Choroid plexus epithelial cell (primary cell): ENCODE measurements around the gene NEK10.
"Not testable (repeated sequence)": the region's sequence is repeated elsewhere in the genome, so short reads cannot be mapped to it uniquely, and the experiment has no call there.

Experiments used
- DNase-seq: peaks from one replicate; pipeline ENCODE4 v3.0.0-alpha.2; 2010; ENCODE audit warnings: low read depth
- H3K4me3 ChIP-seq: 2 replicates; pipeline ENCODE4 v1.5.1; 2011; ENCODE audit warnings: low read depth, mild to moderate bottlenecking, control low read depth, low read length, moderate library complexity
- CTCF ChIP-seq: conservative IDR thresholded peaks from 2 replicates; pipeline ENCODE4 v1.5.1; 2011; ENCODE audit warnings: low read depth, mild to moderate bottlenecking, control low read depth, inconsistent platforms, low read length, moderate library complexity

The NEK10 gene

DNA sequence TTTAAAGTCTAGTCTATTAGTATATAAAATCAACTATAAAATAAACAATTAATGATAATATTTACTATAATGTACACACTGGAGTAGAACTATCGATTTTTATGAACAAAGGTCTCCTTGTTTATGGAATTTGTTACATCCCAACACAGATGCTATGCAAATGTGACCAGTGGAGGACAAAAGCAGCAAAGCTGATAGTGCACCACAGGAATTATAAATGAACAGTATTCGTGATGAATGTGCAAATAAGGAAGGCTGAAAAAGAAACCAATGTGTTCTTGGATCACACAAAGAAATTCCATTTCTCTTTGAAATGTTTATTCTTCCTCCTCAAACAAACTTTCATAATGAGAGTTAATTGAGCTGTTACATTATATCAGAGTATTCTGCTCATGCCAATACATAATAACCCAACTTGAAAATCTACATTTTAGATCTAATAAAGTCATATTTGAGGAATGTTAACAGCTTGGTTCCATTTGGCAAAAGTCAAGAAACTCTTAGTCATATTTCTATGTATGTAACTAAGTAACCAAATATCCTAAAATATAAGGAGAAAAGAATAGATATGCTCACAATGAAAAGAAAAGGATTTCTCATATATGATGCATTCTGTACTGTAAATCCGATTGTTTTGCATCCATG lies 79.3 kb downstream of the NEK10 start:
- no peak for TF ChIP-seq CTCF
- no peak overlapping the region for H3K4me3 ChIP-seq
- peak; percentile 34 for DNase-seq

DNA sequence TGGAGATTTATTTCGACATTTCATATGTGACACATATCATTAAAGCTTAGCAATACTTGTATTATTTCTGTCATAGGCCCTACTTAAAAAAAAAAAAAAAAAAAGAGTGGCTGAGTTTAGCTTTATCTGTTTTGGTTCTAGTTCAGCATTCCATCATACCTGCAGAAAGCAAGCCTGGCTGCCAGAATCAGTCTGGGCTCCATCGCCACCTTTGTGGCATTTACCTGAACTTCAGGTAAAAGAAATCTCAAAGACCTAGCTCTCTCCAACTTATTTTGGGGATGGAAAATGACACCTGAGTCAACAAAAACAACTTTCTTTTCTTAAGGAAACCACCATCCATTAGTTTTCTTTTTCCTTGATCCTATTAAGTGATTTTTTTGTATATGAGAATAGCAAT lies 82.1 kb downstream of the NEK10 start:
- DNase-seq: no peak
- TF ChIP-seq CTCF: no peak
- no peak overlapping the region for H3K4me3 ChIP-seq

GRCh38 chr3:27286467-27286866 lies 82.7 kb downstream of the NEK10 start:
- not testable (repeated sequence) for DNase-seq, H3K4me3 ChIP-seq

DNA sequence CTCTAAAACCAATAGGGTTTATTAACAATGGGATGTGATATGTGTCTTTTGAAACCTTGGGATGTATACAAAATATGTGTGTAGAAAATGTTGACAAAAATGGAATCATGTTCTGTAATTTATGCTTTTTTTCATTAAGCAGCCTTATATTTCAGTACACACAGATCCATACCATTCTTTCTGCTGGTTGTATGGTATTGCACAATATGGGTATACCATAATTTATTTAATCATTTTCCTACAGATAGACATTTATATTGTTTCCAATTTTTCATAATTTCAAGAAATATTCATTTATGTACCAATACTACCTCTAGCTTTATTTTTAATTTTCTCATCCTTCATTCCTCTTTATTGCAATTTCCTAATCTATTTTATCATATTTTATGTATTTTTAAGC lies 83.5 kb downstream of the NEK10 start:
- no peak overlapping the region for H3K4me3 ChIP-seq
- TF ChIP-seq CTCF: no peak
- no peak for DNase-seq

- TF ChIP-seq CTCF: no peak
- DNase-seq: no peak
- no peak overlapping the region for H3K4me3 ChIP-seq
These were observed 87.5 kb downstream of the NEK10 start for GRCh38 chr3:27281671-27282150.

- H3K4me3 ChIP-seq: no peak overlapping the region
- DNase-seq: peak; percentile 58
- peak; percentile 72 for TF ChIP-seq CTCF
These were observed 90.1 kb downstream of the NEK10 start for GRCh38 chr3:27279123-27279522.

DNA sequence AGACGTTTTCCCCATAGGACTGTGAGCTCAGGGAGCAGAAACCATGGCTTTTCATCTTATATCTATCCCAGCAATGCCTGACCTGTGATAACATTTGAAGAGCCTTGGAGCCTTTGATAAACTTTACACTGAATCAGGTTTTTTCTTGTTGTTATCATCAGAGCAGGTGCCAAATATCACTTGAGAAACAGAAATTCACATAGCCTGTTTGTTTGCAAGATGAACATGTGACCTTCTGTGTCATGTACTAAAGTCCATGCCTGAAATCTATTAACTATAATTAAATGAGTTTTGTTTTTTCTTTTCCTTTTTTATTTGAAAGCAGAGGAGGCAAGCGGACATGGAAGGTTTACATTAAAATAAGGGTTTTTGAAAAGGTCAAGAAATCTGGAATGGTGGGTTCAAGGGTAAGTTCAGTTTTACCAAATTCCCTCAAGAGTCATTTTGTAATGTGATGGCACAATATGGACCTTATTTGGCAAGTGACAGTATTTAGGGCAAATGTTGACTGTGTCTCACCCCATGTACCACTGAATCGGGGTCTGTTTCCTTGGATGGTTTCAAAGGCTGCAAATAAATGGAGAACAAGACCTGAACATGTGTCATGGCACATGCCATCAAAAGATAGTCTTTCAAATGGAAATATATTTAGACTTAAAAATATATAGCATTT lies 90.7 kb downstream of the NEK10 start:
- no peak for TF ChIP-seq CTCF
- no peak for DNase-seq
- no peak overlapping the region for H3K4me3 ChIP-seq
